Occipital lobe (tissue), 2 donors: Measurements from ENCODE around the gene CST6. TPM values are rescaled to one million over a fixed set of nuclear protein-coding genes. Genes with fewer than 3 reads are reported as not detected.
"Not testable (repeated sequence)": the region's sequence is repeated elsewhere in the genome, so short reads cannot be mapped to it uniquely, and the experiment has no call there.

Source experiments
- DNase-seq: peaks from one replicate; lab custom pipeline; 2025; lab: John Stamatoyannopoulos, UW
- total RNA-seq: library from RNA; depleted of rRNA; stranded (reverse); fragments of >200 nt; gene quantifications from one replicate; pipeline ENCODE4 v1.2.3, GENCODE V29; 2014

Gene CST6
- total RNA-seq, 1 donor from 2014 or later: not detected

DNA sequence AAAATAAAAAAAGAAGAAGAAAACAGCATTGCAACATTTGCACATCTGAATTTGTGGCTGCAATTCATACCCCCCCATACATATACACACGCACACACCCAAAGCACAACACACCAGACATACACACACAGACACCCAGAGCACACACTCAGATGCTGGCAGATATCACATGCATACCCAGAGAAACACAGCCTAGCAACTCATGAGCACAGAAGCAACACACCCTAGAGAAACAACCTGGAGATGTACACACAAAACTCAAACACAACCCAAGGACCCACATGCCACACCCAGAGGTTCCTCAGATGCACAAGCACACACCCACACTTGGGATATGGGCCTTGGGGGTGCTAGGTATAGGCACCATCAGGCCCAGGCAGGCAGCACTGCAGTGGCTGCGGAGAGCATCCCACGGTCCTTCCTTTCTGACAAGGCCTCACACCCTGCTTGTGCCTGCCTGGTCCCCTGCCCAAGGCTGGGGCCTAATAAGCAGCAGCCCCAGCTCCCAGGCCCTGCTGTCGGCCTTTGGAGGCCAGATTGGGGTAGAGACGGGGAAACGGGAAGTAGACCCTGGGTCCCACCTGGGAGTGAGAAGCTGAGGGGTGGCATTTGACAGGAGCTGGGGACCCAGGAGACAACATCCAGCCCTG lies 3.1 kb downstream of the CST6 start:
- no peak for DNase-seq

GRCh38 chr11:66015454-66015881 lies 3.7 kb downstream of the CST6 start:
- no peak for DNase-seq

- DNase-seq: no peak
These were observed 4.4 kb downstream of the CST6 start for GRCh38 chr11:66015936-66016792.

DNA sequence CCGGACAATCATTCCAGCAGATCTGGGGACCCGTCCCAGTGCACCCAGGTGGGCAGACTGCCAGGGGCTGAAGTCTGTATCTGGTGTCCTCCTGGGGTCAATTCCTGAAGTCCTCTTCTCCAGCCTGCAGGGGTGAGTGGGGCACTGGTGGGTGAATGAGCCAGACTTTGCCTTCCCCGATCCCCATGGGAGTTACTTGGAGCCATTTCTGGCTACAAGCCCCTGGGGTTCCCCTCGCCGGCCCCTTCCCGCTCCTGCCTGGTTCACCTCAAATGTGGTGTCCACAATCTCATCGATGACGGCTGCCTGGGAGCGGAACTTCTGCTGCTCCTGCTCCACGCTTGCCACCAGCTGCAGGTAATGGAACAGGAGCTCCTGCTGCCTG lies 5.0 kb downstream of the CST6 start:
- no peak for DNase-seq

DNA sequence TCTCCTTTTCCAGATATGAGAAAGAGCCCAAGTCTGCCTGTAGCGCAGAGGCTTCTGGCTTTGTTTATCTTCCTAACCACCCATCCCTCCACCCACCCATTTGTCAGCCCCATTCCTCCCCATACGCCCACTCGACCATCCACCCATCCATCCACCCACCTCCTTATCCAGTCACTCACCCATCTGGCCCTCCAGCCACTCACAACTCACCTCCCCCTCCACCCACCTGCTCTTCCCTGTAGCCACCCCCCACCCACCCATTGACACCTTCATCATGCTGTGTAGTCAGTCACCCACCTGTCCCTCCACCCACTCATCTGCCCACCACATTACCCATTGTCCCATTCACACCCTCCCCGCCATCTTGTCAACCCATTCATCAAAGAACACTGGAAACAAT lies 5.5 kb downstream of the CST6 start:
- no peak for DNase-seq

GRCh38 chr11:66020212-66020611 lies 8.4 kb downstream of the CST6 start:
- DNase-seq: no peak

DNA sequence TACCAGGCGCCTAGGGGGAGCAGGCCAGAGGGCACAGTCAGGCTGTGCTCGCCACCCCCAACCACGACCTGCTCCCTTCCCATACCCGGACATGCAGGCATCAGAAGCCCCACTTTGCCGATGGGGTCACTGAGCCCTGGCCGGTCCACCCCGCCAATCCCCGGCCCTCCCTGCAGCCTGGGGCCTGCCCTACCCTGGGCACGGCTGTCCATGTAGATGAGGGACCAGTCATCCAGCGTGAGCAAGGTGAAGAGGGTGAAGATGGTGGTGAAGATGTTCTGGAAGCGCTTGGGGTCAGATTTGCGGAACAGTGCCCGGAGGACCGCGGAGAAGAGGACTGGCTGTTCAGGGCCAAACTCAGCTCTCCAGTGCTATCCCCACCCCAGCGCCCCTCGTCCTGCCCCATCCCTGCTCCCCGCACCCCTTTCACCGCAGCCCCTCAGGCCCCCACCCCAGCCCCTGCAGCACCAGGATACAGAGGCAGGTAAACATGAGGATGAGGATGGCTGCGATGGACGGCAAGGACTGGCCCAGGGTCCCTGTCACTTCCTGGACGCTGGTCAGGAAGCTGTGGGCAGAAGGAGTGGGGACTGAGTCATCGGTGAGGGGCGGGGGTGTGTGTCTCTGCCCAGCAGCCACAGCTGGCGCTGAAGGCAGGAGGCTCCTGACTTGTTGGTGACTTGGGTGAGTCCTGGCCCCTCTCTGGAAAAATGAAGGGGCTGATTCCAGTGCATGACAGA lies 9.0 kb downstream of the CST6 start:
- DNase-seq: no peak

- no peak for DNase-seq
These were observed 10.8 kb downstream of the CST6 start for GRCh38 chr11:66022401-66023185.

DNA sequence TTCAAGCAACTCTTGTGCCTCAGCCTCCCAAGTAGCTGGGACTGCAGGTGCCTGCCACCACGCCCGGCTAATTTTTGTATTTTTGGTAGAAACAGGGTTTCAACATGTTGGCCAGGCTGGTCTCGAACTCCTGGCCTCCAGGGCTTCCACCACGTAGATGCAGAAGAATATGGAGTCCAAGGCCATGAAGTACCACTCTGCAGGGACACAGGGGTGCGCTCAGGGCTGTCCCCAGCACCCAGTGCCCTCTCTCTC lies 11.3 kb downstream of the CST6 start:
- not testable (repeated sequence) for DNase-seq

GRCh38 chr11:66026017-66026529 lies 14.3 kb downstream of the CST6 start, which contains the start of gene CATSPER1:
Gene CATSPER1, minus strand, starts transcription at chr11:66026479. Its CDS starts 100 bp downstream, at chr11:66026379.
- no peak for DNase-seq

DNA sequence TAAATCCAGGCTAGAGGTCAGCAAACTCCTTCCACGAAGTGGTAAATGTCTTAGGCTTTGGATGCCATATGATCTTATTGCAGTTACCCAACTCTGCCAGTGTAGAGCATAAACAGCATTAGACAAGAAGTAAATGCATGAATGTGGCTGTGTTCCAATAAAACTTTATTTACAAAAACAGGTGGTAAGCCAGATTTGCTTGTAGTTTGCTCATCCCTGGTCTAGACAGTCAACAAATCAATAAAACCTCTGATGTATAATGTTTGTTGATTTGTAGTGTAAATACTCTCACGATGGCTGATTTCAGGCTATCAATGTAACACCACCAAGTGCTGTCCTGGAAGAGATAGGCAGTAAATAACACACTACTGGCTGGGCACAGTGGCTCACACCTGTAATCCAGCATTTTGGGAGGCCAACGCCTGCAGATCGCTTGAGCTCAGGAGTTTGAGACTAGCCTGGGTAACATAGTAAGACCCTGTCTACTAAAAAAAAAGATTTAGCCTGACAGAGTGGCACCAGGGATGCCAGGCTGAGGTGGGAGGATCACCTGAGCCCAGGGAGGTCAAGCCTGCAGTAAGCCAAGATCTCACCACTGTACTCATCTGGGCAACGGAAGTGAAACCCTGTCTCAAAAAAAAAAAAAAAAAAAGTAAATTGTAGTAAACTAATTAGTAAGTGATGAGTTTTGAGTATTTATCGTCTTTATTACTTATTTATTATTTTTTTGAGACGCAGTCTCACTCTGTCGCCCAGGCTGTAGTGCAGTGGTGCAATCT lies 21.3 kb downstream of the CST6 start:
- DNase-seq: no peak

- no peak for DNase-seq
These were observed 24.0 kb downstream of the CST6 start for GRCh38 chr11:66035653-66036333.

GRCh38 chr11:66036334-66036710 lies 24.5 kb downstream of the CST6 start:
- DNase-seq: no peak

DNA sequence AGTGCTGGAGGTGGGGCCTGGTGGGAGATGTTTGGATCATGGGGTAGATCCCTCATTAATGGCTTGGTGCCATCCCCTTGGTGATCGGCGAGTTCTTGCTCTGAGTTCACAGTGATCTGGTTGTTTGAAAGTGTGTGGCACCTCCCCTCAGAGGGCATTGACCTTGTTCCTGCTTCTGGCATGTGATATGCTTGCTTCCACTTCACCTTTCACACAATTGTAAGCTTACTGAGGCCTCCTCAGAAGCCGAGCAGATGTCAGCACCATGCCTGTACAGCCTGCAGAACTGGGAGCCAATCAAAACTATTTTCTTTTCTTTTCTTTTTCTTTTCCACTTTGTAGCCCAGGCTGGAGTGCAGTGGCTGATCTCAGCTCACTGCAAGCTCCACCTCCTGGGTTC lies 25.5 kb downstream of the CST6 start:
- DNase-seq: no peak

DNA sequence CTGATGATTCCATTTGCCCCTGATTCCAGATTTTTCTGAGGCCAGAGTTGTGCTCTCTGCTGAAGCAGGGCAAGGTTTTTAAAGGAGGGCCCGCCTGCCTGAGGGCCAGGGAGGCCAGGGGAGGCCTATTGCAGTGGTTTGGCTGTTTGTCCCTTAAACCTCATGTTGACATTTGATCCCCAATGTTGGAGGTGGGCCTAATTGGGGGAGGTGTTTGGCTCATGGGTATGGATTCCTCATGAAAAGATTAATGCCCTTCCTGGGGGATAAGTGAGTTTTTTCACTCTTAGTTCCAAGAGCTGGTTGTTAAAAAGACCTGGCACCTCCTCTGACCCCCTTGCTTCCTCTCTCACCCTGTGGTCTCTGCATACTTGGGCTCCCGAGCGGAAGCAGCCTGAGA lies 28.0 kb downstream of the CST6 start:
- no peak for DNase-seq

DNA sequence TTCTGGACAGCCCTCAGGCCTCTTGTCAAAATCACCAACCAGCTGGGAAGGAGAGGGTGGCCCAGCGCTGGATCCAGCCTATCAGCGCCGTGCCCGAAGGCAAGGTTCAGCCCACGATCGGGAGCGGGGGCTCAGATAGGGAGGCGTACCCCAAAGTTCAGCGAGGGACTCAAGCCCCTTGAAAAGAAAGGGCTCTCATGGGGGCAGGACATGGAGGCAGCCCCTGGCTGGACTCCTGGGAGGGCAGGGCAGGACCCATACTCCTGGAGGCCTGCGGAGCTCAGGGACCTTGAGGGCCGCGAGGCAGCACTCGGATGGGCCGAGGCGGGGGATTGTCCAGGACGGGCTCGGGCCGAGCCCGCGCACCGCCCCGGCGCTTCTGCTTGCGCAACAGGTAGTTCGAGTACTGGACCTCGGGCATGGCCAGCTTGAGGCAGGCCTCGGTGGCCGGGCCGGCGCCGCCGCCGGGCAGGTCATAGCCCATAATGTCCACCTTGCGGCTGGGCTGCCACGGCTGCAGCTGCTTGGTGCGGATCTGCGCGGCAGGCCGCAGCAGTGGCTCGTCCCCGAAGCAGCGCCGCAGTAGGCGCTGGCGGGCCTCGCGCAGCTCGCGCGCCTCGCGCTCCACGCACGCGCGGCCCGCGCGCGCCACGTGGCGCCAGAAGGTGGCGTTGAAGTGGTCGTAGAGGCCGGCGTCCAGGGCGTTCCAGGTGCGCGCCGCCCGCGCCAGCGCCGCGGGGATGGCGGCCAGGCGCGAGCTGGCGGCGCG lies 30.6 kb downstream of the CST6 start:
- DNase-seq: no peak

GRCh38 chr11:66042996-66043906 lies 31.4 kb downstream of the CST6 start:
- no peak for DNase-seq

- DNase-seq: no peak
These were observed 32.9 kb downstream of the CST6 start for GRCh38 chr11:66044757-66045156.
